Neuron (in vitro differentiated cells): ENCODE data around the gene NRXN3.

ENCODE experiments used
- H2AFZ ChIP-seq: one replicate; pipeline ENCODE4 v1.6.1; 2013; ENCODE audit warnings: low read depth, mild to moderate bottlenecking, inconsistent platforms, low read length, moderate library complexity
- H3K27me3 ChIP-seq: one replicate; pipeline ENCODE4 v1.6.1; 2013; ENCODE audit warnings: low read length; ENCODE audit not compliant: insufficient read depth
- H3K36me3 ChIP-seq: one replicate; pipeline ENCODE4 v1.6.1; 2013; ENCODE audit warnings: low read length; ENCODE audit not compliant: insufficient read depth
- H3K4me1 ChIP-seq: one replicate; pipeline ENCODE4 v1.6.1; 2013; ENCODE audit warnings: low read length; ENCODE audit not compliant: insufficient read depth
- H3K4me3 ChIP-seq: 2 replicates; pipeline ENCODE4 v1.5.1; 2013; ENCODE audit warnings: mild to moderate bottlenecking, low read length, moderate library complexity
- H3K9me3 ChIP-seq: one replicate; pipeline ENCODE4 v1.6.1; 2013; ENCODE audit warnings: low read length

NRXN3 gene

GRCh38 chr14:79568594-79568993 is 1398.4 kb downstream of the NRXN3 start:
- Histone ChIP-seq H2AFZ (no peak overlapping the region), H3K4me1 (peaks cover 22% of the 10 kb centered on the region), H3K4me3 (no peak overlapping the region), H3K27me3 (no peaks in the 10 kb centered on the region), H3K9me3 (no peaks in the 10 kb centered on the region), H3K36me3 (no peaks in the 10 kb centered on the region)

DNA sequence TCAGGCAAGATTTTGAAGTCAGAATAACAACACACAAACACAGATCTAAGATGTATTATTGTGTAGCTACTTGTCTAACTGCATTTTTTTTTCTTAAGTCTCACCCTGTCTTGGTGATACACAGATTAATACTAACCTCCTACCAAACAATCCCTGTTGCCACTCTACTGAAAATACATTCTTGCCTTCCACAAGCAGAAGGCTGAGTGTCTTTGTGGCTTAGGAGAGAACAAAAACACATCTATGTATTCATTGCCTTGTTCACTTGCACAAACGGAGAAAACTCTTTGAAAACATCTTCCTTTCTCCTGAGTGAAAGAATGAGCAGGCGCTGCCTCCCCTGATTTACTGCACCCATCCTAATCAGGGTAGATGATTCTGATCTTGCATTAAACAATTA is 1398.9 kb downstream of the NRXN3 start:
- H3K4me3 ChIP-seq: no peak overlapping the region
- peaks cover 22% of the 10 kb centered on the region for H3K4me1 ChIP-seq
- H3K27me3 ChIP-seq: no peaks in the 10 kb centered on the region
- H2AFZ ChIP-seq: no peak overlapping the region
- no peaks in the 10 kb centered on the region for H3K36me3 ChIP-seq
- H3K9me3 ChIP-seq: no peaks in the 10 kb centered on the region

DNA sequence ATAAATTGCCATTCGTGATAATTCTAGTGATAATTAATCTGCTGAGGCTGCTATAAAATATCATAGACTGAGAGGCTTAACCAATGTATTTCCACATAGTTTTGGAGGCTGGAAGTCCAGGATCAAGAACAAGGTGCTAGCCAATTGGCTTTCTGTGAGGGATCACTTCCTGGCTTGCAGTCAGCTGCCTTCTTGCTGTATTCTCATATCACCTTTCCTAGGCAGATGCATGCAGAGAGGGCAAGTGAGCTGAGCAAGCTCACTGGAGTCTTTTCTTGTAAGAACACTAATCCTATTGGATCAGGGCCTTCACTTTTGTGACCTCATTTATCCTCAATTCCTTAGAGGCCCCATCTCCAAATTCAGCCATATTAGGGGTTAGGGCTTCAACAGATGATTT is 1400.5 kb downstream of the NRXN3 start:
- Histone ChIP-seq H3K27me3 (no peaks in the 10 kb centered on the region), H3K36me3 (no peaks in the 10 kb centered on the region), H3K9me3 (no peaks in the 10 kb centered on the region), H2AFZ (no peak overlapping the region), H3K4me3 (no peak overlapping the region), H3K4me1 (peaks cover 22% of the 10 kb centered on the region)

DNA sequence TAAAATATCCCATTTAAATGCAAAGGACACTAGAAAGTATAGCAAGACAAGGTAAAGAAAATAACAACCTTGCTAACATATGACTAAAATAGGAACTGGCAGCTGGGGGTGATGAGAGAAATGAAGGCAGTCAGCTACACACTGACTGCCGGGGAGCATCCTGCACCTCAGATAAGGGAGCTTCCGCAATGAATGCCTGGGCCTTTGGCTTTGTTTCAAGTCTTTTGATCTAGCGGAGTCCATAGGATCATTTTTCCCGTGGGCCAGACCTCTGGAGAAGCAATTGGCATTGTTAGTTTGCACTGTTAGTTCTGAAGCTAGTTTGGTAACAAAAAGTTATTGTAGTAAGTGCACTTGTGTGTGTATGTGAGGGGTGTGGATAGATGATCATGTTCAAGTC is 1401.2 kb downstream of the NRXN3 start:
- no peaks in the 10 kb centered on the region for H3K27me3 ChIP-seq
- no peak overlapping the region for H3K4me3 ChIP-seq
- H3K4me1 ChIP-seq: peaks cover 22% of the 10 kb centered on the region
- H3K9me3 ChIP-seq: no peaks in the 10 kb centered on the region
- H2AFZ ChIP-seq: no peak overlapping the region
- H3K36me3 ChIP-seq: no peaks in the 10 kb centered on the region

DNA sequence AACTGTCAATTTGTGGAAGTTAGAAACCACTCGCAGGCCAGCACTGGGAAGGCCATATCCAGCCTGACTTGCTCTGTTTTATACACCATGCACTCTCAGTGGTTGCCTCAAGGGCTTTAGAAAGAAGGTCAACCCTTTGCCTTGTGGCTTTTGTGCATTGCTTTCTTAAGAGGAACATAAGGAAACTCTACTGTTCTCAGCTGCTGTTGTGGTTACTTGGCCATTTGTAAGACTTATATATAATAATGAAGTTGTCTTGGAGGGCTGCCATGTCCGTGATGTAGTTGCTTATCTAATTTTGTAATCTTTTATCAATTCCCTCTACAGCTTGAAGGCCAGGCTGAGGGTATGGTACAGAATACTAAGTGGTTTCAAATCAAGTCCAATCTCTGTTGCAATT is 1403.3 kb downstream of the NRXN3 start:
- H3K9me3 ChIP-seq: no peaks in the 10 kb centered on the region
- H3K4me3 ChIP-seq: no peak overlapping the region
- H3K36me3 ChIP-seq: no peaks in the 10 kb centered on the region
- H3K4me1 ChIP-seq: peaks cover 19% of the 10 kb centered on the region
- H3K27me3 ChIP-seq: no peaks in the 10 kb centered on the region
- H2AFZ ChIP-seq: no peak overlapping the region

- no peak overlapping the region for H2AFZ ChIP-seq
- H3K9me3 ChIP-seq: no peaks in the 10 kb centered on the region
- no peak overlapping the region for H3K4me3 ChIP-seq
- H3K27me3 ChIP-seq: no peaks in the 10 kb centered on the region
- H3K36me3 ChIP-seq: no peaks in the 10 kb centered on the region
- peaks cover 11% of the 10 kb centered on the region for H3K4me1 ChIP-seq
These were observed 1404.9 kb downstream of the NRXN3 start for GRCh38 chr14:79575032-79575431.

GRCh38 chr14:79576424-79576823 is 1406.3 kb downstream of the NRXN3 start:
- Histone ChIP-seq H3K9me3 (no peaks in the 10 kb centered on the region), H3K36me3 (no peaks in the 10 kb centered on the region), H3K27me3 (no peaks in the 10 kb centered on the region), H3K4me3 (no peak overlapping the region), H2AFZ (no peak overlapping the region), H3K4me1 (peaks cover 3% of the 10 kb centered on the region)

DNA sequence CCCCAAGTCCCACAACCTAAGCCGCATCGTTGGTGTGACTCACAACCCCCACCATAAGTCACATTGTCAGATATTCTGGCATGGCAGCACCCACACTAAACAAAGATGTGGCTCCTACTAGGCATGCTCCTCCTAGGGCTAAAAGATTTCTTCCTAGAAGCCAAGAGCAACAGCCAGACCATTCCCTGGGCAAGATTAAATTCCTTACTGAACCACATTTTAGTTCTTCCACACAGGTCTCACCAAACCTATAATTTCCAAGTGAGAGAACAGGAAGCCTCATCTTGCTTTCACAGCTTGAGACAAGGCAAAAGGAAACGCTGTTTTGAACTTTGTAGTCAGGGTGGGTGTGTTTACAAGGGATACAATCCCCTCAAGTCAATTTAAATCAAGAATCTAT is 1408.3 kb downstream of the NRXN3 start:
- no peaks in the 10 kb centered on the region for H3K4me1 ChIP-seq
- H2AFZ ChIP-seq: no peak overlapping the region
- H3K27me3 ChIP-seq: no peaks in the 10 kb centered on the region
- no peak overlapping the region for H3K4me3 ChIP-seq
- H3K9me3 ChIP-seq: no peaks in the 10 kb centered on the region
- H3K36me3 ChIP-seq: no peaks in the 10 kb centered on the region

DNA sequence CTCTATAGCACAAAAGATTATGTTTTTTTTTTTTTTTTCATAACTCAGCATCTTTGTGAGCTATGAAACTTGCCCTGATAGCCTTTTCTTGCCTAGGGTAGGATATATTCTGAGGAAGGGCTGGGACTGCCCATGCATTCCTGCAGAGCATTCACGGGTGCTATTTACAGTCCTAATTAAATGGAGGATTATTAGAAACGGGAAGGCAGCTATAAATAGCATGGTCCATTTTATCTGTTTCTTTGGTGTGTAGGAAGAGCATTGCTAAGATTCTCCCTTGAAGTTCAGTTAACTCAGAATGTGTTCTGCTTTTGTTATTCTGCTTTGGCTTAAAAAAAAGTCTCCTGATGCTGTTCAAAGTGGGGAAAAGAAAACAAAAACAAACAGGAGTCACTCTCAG is 1410.2 kb downstream of the NRXN3 start:
- Histone ChIP-seq H3K36me3 (no peaks in the 10 kb centered on the region), H2AFZ (no peak overlapping the region), H3K4me1 (no peaks in the 10 kb centered on the region), H3K4me3 (no peak overlapping the region), H3K27me3 (no peaks in the 10 kb centered on the region), H3K9me3 (no peaks in the 10 kb centered on the region)

DNA sequence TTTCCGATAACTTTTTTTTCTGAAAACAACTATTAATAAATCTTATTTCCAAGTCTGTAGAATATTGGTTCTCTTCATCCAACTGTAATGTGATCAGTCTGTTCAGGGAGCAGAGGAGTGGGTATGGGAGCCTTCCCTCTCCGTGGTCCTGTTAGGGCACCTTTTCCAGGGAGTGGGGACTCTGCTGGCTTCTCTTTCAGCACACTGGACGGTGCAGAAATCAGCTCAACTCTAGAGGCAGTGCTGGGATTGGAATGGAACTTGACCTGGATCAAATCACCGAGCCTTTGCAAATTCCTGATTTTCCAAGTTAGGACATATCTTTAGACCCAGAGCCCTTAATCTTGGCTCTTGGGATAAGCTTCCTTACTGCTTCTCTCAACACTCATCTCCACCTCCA is 1410.7 kb downstream of the NRXN3 start:
- no peaks in the 10 kb centered on the region for H3K9me3 ChIP-seq
- H3K4me1 ChIP-seq: no peaks in the 10 kb centered on the region
- H3K27me3 ChIP-seq: no peaks in the 10 kb centered on the region
- H3K36me3 ChIP-seq: no peaks in the 10 kb centered on the region
- H2AFZ ChIP-seq: no peak overlapping the region
- H3K4me3 ChIP-seq: no peak overlapping the region

- Histone ChIP-seq H3K4me3 (no peak overlapping the region), H3K4me1 (no peaks in the 10 kb centered on the region), H2AFZ (no peak overlapping the region), H3K9me3 (no peaks in the 10 kb centered on the region), H3K27me3 (no peaks in the 10 kb centered on the region), H3K36me3 (no peaks in the 10 kb centered on the region)
These were observed 1411.9 kb downstream of the NRXN3 start for GRCh38 chr14:79581912-79582576.

- Histone ChIP-seq H3K27me3 (no peaks in the 10 kb centered on the region), H2AFZ (no peak overlapping the region), H3K4me1 (no peaks in the 10 kb centered on the region), H3K4me3 (no peak overlapping the region), H3K9me3 (no peaks in the 10 kb centered on the region), H3K36me3 (no peaks in the 10 kb centered on the region)
These were observed 1413.7 kb downstream of the NRXN3 start for GRCh38 chr14:79583738-79584408.

DNA sequence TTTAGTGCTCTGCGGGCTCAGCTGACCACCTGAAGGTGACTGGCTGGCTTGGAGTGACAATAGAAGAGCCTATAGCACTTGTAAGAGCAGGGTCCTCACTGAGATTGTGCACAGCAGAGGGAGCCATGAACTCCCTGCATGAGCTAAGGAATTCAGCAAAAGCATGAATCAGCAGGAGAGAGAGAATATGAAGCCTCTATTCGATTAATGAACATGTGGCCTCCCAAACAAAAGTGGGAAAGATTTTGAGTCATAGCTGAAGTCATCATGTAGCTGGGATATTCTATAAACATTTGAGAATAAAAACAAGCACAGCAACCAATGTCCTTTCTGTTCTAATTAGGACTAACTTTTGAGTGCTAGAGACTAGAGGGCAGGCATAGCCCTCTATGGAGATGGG is 1414.5 kb downstream of the NRXN3 start:
- Histone ChIP-seq H3K4me1 (no peaks in the 10 kb centered on the region), H3K36me3 (no peaks in the 10 kb centered on the region), H3K4me3 (no peak overlapping the region), H2AFZ (peak overlapping the region; percentile 17), H3K27me3 (no peaks in the 10 kb centered on the region), H3K9me3 (no peaks in the 10 kb centered on the region)

DNA sequence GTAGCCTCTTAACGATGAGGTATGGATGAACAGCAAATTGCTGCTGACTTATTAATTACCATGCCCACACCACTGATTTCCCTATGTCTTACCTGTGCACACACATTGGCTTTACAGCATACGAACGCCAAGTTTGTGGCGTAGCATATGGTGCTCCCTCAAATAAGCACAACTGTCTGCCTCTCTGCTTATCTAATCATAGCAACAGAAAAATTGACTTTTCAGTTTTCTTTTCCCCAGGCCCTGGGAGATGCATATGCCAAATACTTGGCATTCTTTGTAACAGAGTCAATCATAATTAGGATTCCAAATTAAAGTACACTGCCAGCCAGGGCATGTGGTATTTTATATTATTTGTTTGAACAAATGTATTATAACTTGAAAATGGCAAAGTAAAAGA is 1415.7 kb downstream of the NRXN3 start:
- no peaks in the 10 kb centered on the region for H3K4me1 ChIP-seq
- H3K4me3 ChIP-seq: no peak overlapping the region
- H2AFZ ChIP-seq: no peak overlapping the region
- H3K36me3 ChIP-seq: no peaks in the 10 kb centered on the region
- no peaks in the 10 kb centered on the region for H3K27me3 ChIP-seq
- H3K9me3 ChIP-seq: no peaks in the 10 kb centered on the region
